Measurements from ENCODE around the gene HAO2. TPM values are rescaled to one million over a fixed set of nuclear protein-coding genes. Genes with fewer than 3 reads are reported as not detected.
A peak's percentile ranks its signal among the peaks of the same experiment; 100 is the strongest.

HAO2 gene
- polyA plus RNA-seq, 1 experiment, result not detected

DNA sequence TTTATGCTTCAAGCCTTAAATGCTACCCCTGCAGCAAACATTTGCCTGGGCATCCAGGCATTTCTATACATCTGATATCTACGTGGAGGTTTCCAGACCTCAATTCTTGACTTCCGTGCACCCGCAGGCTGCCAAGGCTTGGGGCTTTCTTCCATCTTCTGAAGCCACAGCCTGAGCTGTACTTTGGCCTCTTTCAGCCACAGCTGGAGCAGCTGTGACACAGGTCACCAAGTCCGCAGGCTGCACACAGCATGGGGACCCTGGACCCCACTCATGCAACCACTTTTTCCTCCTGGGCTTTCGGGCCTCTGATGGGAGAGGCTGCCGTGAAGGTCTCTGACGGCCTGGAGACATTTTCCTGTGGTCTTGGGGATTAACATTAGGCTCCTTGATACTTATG lies 5.4 kb upstream of the HAO2 start:
- CTCF ChIA-PET, result interaction anchor here (2.7 kb wide), 1 partner anchor 88 kb away, joined by 9 read pairs; no protein-coding TSS in a partner anchor

DNA sequence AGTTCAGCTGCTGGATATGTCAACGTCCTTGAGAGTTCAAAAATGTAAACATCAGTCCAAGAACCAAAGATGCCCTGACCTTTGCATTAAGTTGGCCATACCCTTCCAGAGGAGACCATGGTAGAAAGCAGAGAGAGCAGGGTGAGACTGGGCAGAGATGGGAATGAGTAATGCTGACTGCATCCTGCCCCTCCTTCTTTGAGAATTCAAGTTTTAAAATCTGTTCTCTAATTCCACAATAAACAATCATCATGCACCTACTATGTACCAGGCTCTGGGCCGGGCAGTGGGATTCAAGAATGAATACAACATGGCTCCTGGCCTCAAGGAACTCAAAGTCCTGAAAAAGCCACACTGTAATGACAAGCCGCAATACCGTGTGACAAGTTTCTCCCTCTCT lies 3.9 kb upstream of the HAO2 start:
- H3K36me3 ChIP-seq (ENCODE audit: control insufficient read depth, insufficient read depth, low read length), result no peaks in the 10 kb centered on the region
- CTCF ChIA-PET, result interaction anchor here (1.1 to 7.5 kb wide), 3 partner anchors 77 to 148 kb away, joined by 3 to 161 read pairs (median 3); no protein-coding TSS in a partner anchor
- no peak overlapping the region for H3K4me3 ChIP-seq (ENCODE audit: low read depth, low read length)
- H3K27me3 ChIP-seq (ENCODE audit: control insufficient read depth, insufficient read depth, low read length), result peaks cover 3% of the 10 kb centered on the region
- POLR2A ChIA-PET, result no interaction called here
- DNase-seq (ENCODE audit: low read depth), result no peak
- TF ChIP-seq, protein P1, sequence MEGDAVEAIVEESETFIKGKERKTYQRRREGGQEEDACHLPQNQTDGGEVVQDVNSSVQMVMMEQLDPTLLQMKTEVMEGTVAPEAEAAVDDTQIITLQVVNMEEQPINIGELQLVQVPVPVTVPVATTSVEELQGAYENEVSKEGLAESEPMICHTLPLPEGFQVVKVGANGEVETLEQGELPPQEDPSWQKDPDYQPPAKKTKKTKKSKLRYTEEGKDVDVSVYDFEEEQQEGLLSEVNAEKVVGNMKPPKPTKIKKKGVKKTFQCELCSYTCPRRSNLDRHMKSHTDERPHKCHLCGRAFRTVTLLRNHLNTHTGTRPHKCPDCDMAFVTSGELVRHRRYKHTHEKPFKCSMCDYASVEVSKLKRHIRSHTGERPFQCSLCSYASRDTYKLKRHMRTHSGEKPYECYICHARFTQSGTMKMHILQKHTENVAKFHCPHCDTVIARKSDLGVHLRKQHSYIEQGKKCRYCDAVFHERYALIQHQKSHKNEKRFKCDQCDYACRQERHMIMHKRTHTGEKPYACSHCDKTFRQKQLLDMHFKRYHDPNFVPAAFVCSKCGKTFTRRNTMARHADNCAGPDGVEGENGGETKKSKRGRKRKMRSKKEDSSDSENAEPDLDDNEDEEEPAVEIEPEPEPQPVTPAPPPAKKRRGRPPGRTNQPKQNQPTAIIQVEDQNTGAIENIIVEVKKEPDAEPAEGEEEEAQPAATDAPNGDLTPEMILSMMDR (IDR thresholded peaks at IDR 0.05; ENCODE audit: insufficient read depth, low read depth, low read length), result no peak

More for the DNA sequence above, 5.4 kb upstream of the HAO2 start:
- peaks cover 2% of the 10 kb centered on the region; the same call in 1 of the 2 replicates for H3K27me3 ChIP-seq (ENCODE audit: control insufficient read depth, insufficient read depth, low read length)
- POLR2A ChIA-PET, result no interaction called here
- no peaks in the 10 kb centered on the region for H3K36me3 ChIP-seq (ENCODE audit: control insufficient read depth, insufficient read depth, low read length)
- no peak for DNase-seq (ENCODE audit: low read depth)
- no peak overlapping the region for H3K4me3 ChIP-seq (ENCODE audit: low read depth, low read length)
- TF ChIP-seq, protein P1 (IDR thresholded peaks at IDR 0.05; ENCODE audit: insufficient read depth, low read depth, low read length), result no peak

GRCh38 chr1:119366424-119366823 lies 2.2 kb upstream of the HAO2 start:
- TF ChIP-seq, protein P1 (IDR thresholded peaks at IDR 0.05; ENCODE audit: insufficient read depth, low read depth, low read length), result no peak
- ChIA-PET POLR2A (no interaction called here), CTCF (interaction anchor here (0.9 to 7.5 kb wide), 15 partner anchors 8 to 1292 kb away, joined by 3 to 161 read pairs (median 4); no protein-coding TSS in a partner anchor)
- no peaks in the 10 kb centered on the region for H3K36me3 ChIP-seq (ENCODE audit: control insufficient read depth, insufficient read depth, low read length)
- no peak for DNase-seq (ENCODE audit: low read depth)
- H3K27me3 ChIP-seq (ENCODE audit: control insufficient read depth, insufficient read depth, low read length), result peaks cover 5% of the 10 kb centered on the region
- no peak overlapping the region for H3K4me3 ChIP-seq (ENCODE audit: low read depth, low read length)

GRCh38 chr1:119367432-119368124 lies 1.0 kb upstream of the HAO2 start:
- H3K27me3 ChIP-seq (ENCODE audit: control insufficient read depth, insufficient read depth, low read length), result peaks cover 3% of the 10 kb centered on the region
- ChIA-PET CTCF (interaction anchor here (0.7 to 7.5 kb wide), 24 partner anchors 9 to 1297 kb away, joined by 3 to 161 read pairs (median 4); no protein-coding TSS in a partner anchor), POLR2A (no interaction called here)
- DNase-seq (ENCODE audit: low read depth), result peak; percentile 2
- no peak overlapping the region for H3K4me3 ChIP-seq (ENCODE audit: low read depth, low read length)
- H3K36me3 ChIP-seq (ENCODE audit: control insufficient read depth, insufficient read depth, low read length), result no peaks in the 10 kb centered on the region
- TF ChIP-seq, protein P1 (IDR thresholded peaks at IDR 0.05; ENCODE audit: insufficient read depth, low read depth, low read length), result peak; percentile 95

DNA sequence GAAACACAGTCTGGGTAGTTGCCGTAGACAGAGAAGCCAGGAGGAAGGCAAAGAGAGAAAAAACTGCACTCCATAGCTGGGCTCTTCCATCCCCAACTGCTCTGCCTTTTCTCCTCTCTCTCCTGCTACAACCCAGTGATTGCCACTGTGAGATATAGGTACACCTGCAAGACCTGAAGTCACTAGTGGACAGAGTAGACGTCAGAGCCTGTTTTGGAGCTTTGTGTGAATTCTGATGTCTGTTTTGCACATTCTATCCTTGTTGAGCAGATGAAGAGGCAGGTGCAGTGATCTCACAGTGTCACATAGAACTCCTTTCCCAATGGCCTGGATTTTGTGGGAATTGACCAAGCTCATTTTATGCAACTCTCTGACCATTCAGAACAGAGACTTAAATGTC lies 2.2 kb downstream of the HAO2 start:
- ChIA-PET CTCF (interaction anchor here (0.7 to 7.5 kb wide), 5 partner anchors 13 to 1442 kb away, joined by 3 to 161 read pairs (median 4); partner anchors contain the start of gene GDAP2), POLR2A (no interaction called here)
- TF ChIP-seq, protein P1 (IDR thresholded peaks at IDR 0.05; ENCODE audit: insufficient read depth, low read depth, low read length), result no peak
- Histone ChIP-seq H3K27me3 (ENCODE audit: control insufficient read depth, insufficient read depth, low read length) (peaks cover 5% of the 10 kb centered on the region), H3K4me3 (ENCODE audit: low read depth, low read length) (no peak overlapping the region), H3K36me3 (ENCODE audit: control insufficient read depth, insufficient read depth, low read length) (no peaks in the 10 kb centered on the region)
- DNase-seq (ENCODE audit: low read depth), result no peak

Measured in BJ (cell line).